ENCODE measurements around the gene NOP56.
A peak's percentile ranks its signal among the peaks of the same experiment; 100 is the strongest.
"Not testable (repeated sequence)": the region's sequence is repeated elsewhere in the genome, so short reads cannot be mapped to it uniquely, and the experiment has no call there.

The NOP56 gene

DNA sequence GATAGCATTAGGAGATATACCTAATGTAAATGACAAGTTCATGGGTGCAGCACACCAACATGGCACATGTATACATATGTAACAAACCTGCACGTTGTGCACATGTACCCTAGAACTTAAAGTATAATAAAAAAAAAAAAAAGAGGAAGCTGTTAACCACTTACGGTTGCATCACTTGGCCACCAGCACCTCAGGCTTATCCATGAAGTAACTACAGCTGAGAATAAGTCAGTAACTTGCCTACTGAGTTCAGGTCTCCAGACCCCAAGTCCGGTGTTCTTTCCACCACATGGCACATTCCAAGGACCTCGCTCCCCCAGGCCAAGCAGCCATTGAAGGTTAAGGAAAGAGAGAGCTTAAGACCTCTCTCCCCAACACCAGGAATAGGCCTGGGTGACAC lies 32.4 kb downstream of the NOP56 start:
- DNase-seq (ENCODE audit: low spot score) = not testable (repeated sequence)

DNA sequence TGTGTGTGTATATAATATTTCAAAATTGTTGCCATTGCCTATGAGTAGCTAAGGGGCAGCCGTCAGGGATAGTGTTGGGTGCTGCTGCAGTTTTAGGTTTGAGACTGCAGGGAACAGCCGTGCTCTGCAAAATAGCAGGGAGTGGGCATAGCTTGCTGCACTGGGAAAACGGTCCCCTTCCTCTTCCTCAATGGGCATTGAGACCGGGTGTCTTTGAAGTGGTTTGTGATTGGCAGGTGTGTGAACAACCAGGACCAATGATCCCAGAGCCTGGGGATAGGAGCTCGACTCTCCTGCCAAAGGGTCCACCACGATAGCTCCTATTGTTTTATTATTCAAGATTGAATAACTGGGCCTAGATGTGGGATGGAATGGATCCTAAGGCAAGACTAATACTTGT lies 35.1 kb downstream of the NOP56 start:
- DNase-seq (ENCODE audit: low spot score) = no peak

DNA sequence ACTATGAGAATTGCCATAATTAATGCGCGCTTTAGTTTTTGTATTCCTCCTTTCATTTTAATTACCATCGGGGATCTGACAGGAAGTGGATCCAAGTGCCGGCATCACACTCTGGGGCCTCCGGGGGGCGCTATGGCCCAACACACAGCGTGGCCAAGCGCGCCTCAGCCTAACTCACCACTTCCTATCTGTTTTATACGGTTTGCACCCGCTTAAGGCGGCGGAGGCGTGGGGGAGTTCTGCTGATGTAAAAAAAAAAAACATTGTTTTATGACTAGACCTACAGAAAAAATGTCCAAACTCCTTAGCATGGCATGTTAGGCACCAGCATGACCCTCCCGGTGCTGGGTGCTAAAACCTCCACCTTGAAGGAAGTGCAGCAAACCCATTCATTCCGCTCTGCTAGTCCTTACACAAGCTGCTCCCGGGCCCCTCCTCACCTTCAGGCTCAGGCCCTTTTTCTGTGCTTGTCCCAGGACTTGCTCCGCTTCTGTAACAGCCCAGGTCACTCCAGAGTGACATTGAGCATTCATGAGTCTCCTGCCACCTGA lies 35.7 kb downstream of the NOP56 start:
- DNase-seq (ENCODE audit: low spot score) = peak; percentile 77

DNA sequence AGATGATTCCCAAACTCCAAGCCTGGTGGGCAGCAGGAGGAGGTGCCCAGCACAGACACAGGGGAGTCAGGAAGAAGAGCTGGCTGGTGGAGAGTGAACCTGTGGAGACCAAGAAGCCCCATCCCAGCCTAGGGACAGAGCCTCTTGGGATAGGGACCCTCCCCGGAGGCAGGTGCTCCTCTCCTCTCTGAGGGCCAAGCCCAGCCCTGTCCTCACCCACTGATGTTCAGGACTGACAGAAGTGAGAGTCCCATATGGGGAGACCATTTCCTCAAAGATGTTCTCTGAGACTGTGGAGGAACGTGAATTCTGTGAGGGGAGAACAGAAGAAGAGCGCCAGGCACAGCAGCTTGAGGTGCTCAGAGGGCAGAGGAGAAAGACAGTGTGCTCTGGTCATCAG lies 37.8 kb downstream of the NOP56 start:
- no peak for DNase-seq (ENCODE audit: low spot score)

DNA sequence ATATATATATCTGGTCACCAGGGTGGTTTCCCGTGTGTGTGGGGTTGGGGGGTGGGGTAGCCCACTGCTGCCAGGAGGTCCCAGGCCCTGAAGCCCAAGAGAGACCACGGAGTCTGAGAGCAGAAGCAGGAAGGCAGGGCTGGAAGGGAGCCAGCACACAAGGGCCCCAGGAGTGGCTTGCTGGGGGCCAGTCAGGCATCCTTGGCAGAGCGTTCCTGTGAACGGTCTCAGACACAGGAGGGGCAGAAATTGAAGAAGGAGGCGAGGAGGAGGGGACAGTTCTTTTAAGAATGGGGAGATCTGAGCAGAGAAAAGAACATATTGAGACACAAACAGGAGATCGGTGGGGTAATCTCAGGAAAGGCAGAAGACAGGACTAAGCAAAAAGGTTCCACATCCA lies 38.3 kb downstream of the NOP56 start:
- DNase-seq (ENCODE audit: low spot score) = no peak

DNA sequence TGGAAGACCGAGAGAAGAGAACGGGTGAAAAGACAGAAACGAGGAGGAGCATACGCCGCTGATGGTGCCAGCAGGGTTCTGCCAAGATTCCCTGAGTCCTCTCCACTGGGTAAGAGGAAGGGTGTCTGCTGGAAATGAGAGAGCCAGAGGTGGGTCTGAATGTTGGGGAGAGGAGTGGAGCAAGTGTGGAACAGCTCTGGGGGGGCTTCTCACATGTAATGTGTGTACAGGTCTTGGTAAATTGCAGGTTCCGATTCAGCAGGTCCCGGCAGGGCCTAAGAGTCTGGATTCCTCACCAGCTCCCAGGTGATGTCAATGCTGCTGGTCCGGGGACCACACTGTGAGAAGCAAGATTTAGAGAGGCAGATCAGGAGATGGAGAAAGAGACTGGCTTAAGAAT lies 38.7 kb downstream of the NOP56 start:
- DNase-seq (ENCODE audit: low spot score) = no peak

DNA sequence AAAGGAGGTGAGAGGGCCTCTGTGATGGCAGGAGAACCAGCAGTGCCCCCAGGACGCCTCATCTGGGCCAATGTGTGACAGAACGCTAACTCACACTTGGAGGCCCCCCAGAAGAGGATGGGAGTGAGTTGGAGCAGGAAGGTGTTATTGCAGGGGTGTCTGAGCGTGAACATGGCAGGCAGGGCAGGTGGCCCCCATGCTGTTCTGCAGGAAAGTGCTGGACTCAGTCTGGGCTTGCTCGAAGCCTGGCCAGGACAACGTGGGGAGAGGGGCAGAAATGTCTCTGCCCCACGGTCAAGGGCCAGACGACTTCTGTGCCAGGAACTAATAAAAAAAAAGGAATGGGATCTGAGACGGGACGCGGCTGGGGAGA lies 39.2 kb downstream of the NOP56 start:
- no peak for DNase-seq (ENCODE audit: low spot score)

DNA sequence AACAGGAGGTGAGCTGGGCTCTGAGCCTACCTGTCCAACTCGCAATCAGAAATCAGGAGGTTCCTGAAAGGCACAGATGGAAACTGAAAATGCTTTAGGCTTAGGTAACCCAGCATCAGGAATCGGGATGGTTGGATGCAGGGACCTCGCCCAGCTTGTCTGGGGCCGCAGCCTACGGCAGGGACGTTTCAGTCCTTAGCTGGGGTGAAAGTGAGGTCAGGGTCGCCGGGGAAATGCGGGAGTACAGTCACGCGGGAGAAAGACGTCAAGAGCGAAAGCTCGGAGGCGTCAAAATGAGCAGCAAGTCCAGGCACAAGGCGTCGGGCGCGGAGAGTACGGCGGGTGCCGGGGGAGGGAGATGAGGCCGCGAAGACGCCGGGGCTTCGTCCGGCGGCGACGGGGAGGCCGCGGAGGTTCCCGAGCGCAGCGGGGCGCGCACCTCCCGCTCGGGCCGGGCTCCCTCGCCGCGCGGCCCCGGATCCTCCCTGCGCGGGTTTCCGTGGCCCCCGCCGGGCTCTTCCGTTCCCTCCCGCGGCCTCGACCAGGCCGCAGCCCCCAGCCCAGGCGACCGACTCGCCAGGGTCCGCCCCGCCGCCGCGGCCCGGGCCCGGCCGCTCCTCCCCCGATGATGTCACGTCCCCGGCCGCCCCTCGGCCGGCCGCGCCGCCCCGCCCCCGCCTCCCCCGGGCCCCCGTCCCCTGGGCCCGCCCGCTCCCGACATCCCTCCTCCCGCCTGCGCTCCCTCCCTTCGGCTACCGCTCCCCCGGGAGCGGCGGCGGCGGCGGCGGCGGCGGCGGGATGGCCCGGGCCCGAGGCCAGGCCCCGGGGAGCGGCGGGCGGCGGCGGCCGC lies 39.8 kb downstream of the NOP56 start, which contains the start of gene EBF4:
EBF4 (plus strand) TSS at position 745 of the 850 bp plus-strand sequence. CDS start 866 bp downstream, outside the sequence.
- no peak for DNase-seq (ENCODE audit: low spot score)

DNA sequence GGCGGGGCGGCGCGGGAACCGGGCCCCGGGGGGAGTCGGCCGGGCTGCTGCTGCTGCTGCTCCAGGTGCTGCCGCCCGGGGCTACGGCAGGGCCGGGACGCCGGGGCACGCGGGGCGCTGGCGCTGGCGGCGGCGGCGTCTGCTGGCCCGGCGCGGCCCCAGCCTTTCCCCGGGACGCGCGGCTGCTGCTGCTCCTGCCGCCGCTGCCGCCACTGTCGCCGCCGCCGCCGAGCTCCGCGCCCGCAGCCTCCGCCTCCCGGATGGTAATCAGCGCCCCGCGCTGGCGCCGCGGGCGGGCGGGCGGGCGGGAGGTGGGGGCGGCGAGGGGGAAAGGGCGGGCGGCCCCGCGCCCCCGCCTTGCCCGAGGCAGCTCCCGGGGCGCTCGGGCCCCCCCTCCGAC lies 40.5 kb downstream of the NOP56 start:
- no peak for DNase-seq (ENCODE audit: low spot score)

DNA sequence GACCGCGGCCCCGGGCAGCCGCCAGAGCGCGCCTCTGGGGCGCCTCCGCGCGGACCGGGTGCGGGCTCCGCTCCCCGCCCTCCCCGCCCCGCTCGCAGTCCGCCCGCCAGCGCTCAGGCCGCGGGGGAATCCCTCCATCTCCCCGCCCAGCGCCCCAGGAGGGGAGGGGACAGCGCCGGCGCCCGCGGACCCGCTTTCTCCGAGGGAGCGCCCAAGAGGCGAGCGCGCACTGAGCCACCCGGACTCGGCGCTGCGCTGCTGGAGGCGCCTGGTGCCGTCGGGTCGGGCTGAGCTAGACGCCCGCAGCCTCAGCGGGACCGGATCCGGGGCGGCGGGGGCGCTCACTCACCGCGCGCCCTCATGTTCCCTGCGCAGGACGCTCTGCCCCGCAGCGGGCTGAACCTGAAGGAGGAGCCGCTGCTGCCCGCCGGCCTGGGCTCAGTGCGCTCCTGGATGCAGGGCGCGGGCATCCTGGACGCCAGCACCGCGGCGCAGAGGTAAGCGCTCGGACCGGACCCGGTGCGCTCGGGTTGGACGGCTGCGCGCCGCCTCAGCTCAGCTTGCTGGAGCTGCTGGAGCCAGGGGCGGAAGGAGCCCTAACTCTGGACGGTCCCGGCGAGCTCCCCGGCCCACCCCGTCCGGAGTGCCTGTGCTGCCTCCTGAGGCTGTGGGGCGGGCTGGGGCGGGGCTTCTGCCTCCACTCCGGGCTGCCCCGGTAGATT lies 41.0 kb downstream of the NOP56 start:
- no peak for DNase-seq (ENCODE audit: low spot score)

DNA sequence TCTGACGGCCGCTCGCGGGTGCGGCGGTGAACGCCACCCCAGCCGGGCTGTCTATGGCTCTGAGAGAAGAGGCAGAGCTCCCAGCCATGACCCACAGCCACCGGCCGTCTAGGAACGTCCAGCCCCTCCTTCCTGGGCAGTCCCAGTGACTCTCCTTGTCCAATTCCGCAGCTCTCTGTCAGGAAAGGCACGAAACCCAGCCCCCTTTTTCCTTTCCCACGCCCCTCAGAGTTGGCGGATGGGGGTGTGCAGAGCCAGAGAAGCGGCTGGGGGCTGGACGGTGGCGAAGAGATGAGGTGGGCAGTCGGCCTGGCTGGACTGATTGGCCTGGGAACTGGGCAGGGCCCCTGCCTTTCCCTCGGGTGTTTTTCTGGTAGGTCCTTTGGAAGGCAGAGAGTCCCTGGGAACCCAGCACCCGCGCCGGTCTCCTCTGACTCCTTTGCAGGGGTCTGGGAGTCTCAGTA lies 41.6 kb downstream of the NOP56 start:
- no peak for DNase-seq (ENCODE audit: low spot score)

DNA sequence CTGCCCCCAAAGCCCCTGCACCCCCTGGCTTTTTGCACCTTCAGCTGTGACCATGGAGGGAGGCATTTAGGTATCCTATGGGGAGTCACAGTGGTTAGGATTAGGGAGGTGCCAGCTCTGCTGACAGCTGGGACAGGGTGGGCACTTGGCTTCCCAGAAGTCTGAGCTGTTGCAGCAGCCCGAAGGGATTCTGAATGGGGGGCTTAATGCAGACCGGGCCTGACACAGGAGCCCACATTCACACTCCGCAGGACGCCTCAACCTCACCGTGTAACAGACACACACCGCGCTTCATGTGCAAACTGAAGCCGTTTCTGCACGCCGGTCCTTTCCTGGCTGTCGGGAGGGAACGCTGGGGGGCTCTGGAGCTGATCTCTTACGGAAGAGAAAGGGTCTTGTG lies 42.1 kb downstream of the NOP56 start:
- DNase-seq (ENCODE audit: low spot score) = no peak

DNA sequence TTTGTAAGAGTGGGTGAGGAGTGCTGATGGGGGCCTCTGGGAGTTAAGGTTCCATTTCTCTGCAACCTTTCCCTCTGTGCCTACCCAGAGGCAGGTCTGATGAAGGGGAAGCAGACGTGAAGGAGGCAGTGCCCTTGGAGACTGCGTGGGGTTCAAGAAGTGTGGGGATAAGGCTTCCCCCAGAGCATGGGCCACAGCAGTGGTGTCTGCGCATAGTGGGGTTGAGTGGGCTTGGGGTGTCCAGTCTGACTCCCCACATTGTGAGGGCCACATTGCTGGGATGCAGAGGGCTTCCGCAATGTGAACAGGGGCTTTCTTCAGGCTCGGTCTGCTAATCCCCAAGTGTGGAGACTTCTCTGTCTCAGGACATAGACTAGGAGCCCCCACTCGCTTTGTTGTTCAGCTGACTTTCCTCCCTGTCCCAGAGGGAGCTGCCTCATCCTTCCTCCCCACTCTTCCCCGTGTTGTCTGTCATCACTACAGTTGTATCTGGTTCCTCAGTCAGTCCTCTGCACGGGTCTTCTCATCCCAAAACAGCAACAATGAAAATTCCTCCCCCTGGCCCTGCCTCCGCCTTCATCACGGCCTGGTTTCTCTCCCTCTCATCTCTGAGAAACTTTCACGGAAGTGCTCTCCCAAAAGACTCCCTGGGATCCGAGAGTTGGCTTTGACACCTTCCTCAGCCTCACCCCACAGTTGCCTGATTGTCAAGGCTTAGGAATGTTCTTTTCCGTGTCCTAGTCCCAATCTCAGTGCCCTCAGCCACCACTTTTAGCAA lies 43.0 kb downstream of the NOP56 start:
- no peak for DNase-seq (ENCODE audit: low spot score)

DNA sequence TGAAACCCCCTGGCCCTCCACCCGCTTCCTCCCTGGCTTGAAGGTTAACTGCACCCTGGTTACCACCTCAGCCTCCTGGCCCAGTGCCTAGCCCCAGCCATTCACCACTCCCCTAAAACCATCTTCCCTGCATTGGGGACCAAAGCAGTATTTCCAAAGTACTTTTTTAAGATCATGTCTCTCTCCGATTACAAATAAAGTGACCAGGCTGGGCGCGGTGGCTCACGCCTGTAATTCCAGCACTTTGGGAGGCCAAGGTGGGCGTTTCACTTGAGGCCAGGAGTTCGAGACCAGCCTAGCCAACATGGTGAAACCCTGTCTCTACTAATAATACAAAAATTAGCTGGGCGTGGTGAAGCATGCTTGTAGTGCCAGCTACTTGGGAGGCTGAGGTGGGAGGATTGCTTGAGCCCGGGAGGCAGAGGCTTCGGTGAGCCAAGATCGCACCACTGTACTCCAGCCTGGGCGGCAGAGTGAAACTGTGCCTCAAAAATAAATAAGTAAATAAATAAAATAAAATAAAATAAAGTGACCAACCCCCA lies 43.6 kb downstream of the NOP56 start:
- DNase-seq (ENCODE audit: low spot score) = not testable (repeated sequence)

DNA sequence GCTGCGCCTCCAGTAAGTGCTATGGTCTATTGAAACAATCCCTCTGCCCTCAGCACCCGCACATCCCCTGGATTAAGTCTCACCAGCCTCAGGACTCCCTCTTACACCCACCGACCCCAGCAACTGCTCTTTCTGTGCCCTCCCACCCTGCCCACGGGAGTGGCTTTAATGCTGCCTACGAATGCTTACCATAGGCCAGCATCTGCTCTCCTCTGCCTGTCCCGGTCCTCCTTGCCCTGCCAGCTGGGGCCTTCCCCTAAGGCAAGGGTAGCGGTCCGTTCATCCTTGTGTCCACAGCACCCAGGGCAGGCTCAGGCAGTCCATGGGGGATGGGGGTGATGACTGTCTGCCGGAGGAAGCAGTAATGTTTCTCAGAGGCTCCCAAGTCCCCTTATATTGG lies 44.2 kb downstream of the NOP56 start:
- DNase-seq (ENCODE audit: low spot score) = no peak

DNA sequence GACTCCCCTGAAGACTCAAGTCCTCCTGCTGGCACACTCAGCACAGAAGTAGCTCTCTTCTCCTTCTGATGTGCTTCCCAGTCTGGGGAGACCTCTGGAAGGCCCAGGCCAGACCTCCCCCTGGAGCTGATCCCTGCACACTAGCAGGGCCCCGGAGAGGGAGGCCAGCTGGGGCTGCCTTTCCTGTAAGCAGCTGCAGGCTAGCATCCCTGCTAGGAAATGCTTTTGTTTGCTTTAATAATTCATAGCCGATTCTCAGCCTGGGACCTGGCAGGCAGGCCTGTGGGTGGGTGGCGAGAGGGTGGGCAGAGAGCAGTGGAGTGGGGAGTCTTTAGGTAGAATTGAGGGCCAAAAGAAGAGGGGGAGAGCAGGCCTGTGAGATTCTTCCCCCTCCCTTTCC lies 45.3 kb downstream of the NOP56 start:
- no peak for DNase-seq (ENCODE audit: low spot score)

DNA sequence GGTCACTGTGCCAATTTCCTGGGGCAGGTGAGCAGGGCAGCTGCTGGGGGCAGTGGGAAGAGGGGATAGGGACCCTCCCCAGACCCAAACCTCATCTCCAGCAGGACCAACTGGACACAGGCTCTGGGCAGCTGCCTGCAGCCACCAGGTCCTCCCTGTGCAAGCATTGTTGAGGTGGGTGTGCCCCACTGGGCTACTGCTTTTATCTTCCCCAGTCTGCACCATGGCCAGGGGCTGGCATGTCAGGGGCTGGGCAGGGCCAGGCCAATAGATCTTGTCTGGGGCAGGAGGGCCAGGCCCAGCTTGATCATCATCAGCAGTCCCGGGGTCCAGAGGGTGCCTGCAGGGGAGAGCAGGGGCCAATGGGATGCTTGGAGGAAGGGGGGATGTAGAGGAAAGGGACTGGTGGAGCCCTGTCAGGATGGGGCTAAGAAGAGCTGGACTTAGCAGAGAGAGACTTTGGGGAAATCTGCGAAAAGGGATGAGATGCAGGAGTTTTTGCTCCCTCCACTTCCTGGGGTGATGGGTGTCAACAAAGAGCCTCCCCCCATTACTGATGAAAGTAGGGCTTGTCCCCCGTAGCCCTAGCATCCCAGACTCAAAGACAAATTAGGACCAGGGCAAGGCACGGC lies 45.9 kb downstream of the NOP56 start:
- DNase-seq (ENCODE audit: low spot score) = no peak

DNA sequence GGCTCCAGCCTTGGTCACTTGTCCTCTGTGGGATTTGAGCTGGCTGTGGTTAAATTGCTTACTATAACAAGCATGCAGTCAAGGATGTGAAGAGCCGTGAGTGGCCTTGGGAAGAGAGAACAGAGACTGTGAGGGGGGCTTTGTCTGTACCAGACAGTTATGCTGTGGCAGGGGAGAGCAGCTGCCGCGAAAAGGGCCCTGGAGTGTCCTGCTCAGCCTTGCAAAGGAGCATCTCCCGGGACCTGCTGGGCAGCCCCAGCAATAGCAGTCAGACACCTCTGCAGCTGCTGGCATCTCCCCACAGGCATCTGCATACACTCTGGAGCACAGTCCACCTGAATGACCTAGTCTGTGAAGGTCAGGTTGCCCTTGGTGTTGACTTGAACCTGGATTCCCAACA lies 46.5 kb downstream of the NOP56 start:
- DNase-seq (ENCODE audit: low spot score) = no peak

DNA sequence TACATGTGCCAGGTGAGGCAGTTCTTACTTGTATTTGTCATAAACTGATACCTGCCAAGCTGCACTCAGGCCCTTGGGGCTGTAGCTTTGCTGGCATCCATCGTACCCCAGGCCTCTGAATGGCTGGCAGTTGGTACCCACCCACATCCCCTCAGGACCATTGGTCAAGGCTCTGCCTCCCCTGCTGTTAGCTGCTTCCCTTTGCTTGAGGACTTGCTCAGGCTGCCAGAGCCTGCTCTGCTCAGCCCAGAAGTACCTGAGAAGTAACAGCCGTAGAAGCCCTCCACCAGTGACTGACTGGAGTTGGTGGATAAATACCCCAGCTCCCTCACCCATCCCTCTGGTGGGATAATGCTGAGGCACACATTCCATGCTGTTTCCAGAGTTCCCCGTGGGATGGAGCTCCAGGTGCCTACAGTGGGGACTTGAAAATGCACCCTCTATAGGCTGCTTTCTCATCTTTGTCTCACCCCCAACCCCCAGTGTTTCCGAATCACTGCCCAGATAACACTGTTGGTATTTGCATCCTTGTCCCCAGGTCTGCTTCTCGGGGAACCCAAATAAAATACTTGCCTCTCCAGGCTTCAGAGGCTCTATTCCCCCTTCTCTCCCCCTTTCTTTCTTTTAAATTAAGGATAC lies 47.5 kb downstream of the NOP56 start:
- DNase-seq (ENCODE audit: low spot score) = no peak

DNA sequence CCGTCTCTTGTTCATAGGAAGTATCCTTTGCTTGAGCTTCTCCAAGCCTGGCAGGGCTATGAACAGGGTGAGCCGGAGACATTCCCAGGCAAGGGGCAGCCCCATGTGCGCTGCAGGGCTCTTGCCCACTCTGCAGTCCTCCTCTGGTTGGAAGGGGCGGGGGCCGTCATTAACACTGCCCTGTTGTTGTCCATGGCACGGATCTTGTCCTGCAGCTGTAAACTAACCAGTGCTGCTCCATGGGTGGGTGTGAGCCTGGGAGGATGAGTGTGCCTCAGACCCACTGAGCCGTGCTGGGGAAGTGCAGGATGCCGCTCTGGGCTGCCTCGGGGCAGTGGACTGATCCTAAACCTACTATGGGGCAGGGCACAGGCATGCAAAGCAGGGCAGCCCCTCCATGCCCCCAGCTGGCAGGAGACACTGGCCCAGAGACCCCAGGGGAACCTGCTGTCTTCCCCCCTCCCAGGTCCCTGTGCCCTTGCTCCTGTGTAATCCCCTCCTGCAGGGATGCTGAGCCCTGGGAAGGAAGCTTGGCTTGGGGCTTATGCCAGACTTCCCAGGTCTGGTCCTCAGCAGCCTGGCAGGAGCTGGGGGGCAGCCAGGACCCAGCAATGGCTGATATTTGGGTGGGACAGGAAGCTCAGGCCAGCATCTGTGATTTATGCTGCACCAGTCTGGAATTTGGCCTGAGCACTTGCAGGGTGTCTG lies 48.6 kb downstream of the NOP56 start:
- no peak for DNase-seq (ENCODE audit: low spot score)

Measured in COLO829 (cell line).